ENCODE measurements around the gene GDPD5.
A peak's percentile ranks its signal among the peaks of the same experiment; 100 is the strongest.

The GDPD5 gene

GRCh38 chr11:75524665-75525432 lies 892 bp downstream of the GDPD5 start:
- H3K27ac ChIP-seq, result peak overlapping the region; percentile 39
- no peaks in the 10 kb centered on the region for H3K9me3 ChIP-seq
- intact Hi-C loops (cut with DNase I; ENCODE audit: low total_unique reads), result loop anchor here (10.0 kb wide), 1 partner anchor 240 kb away; no protein-coding TSS in a partner anchor
- H3K4me3 ChIP-seq, result peak overlapping the region; percentile 61 to 66
- H3K36me3 ChIP-seq, result no peaks in the 10 kb centered on the region
- H3K27me3 ChIP-seq, result no peaks in the 10 kb centered on the region
- DNase-seq, result no peak
- no peak for TF ChIP-seq CTCF (IDR thresholded peaks at IDR 0.05)
- H3K4me1 ChIP-seq, result peaks cover 0 to 42% (median 34%) of the 10 kb centered on the region in 4 donors

- peak overlapping the region; percentile 39 for H3K27ac ChIP-seq
- no peak for TF ChIP-seq CTCF (IDR thresholded peaks at IDR 0.05)
- H3K27me3 ChIP-seq, result no peaks in the 10 kb centered on the region
- intact Hi-C loops (cut with DNase I; ENCODE audit: low total_unique reads), result loop anchor here (10.0 kb wide), 1 partner anchor 239 kb away; no protein-coding TSS in a partner anchor
- H3K9me3 ChIP-seq, result no peaks in the 10 kb centered on the region
- H3K36me3 ChIP-seq, result no peaks in the 10 kb centered on the region
- peak overlapping the region; percentile 61 to 66 for H3K4me3 ChIP-seq
- DNase-seq, result no peak
- peaks cover 0 to 42% (median 34%) of the 10 kb centered on the region in 4 donors for H3K4me1 ChIP-seq
Observed at GRCh38 chr11:75523811-75524664, 1.7 kb downstream of the GDPD5 start.

GRCh38 chr11:75523189-75523588 lies 2.6 kb downstream of the GDPD5 start:
- DNase-seq, result no peak
- no peaks in the 10 kb centered on the region for H3K9me3 ChIP-seq
- no peak overlapping the region for H3K4me3 ChIP-seq

GRCh38 chr11:75522286-75523044 lies 3.3 kb downstream of the GDPD5 start:
- intact Hi-C loops (cut with DNase I; ENCODE audit: low total_unique reads), result loop anchor here (10.0 kb wide), 1 partner anchor 238 kb away; no protein-coding TSS in a partner anchor
- no peak overlapping the region for H3K4me3 ChIP-seq
- peak overlapping the region in 1 of 2 donors; percentile 23 for H3K27ac ChIP-seq
- H3K9me3 ChIP-seq, result no peaks in the 10 kb centered on the region
- TF ChIP-seq CTCF (IDR thresholded peaks at IDR 0.05), result no peak
- no peaks in the 10 kb centered on the region for H3K36me3 ChIP-seq
- H3K27me3 ChIP-seq, result no peaks in the 10 kb centered on the region
- no peak for DNase-seq
- peaks cover 0 to 42% (median 34%) of the 10 kb centered on the region in 4 donors for H3K4me1 ChIP-seq

More at GRCh38 chr11:75523189-75523588, 2.6 kb downstream of the GDPD5 start:
- Histone ChIP-seq H3K27me3 (no peaks in the 10 kb centered on the region), H3K27ac (peak overlapping the region in 1 of 2 donors; percentile 23), H3K4me1 (peaks cover 0 to 42% (median 34%) of the 10 kb centered on the region in 4 donors), H3K36me3 (no peaks in the 10 kb centered on the region)
- no peak for TF ChIP-seq CTCF (IDR thresholded peaks at IDR 0.05)
- intact Hi-C loops (cut with DNase I; ENCODE audit: low total_unique reads), result loop anchor here (10.0 kb wide), 1 partner anchor 238 kb away; no protein-coding TSS in a partner anchor

GRCh38 chr11:75520688-75521087 lies 5.1 kb downstream of the GDPD5 start:
- Histone ChIP-seq H3K36me3 (peaks cover 0 to 4% (median 0%) of the 10 kb centered on the region in 3 donors), H3K4me1 (peaks cover 0 to 35% (median 28%) of the 10 kb centered on the region in 4 donors), H3K27me3 (no peaks in the 10 kb centered on the region), H3K9me3 (no peaks in the 10 kb centered on the region), H3K4me3 (no peak overlapping the region), H3K27ac (peak overlapping the region; percentile 23 to 52)
- peak in 1 of 2 donors; percentile 81 for DNase-seq
- TF ChIP-seq CTCF (IDR thresholded peaks at IDR 0.05), result no peak
- intact Hi-C loops (cut with DNase I; ENCODE audit: low total_unique reads), result loop anchor here (10.0 kb wide), 1 partner anchor 236 kb away; no protein-coding TSS in a partner anchor
